Endometrium (tissue), 2 donors: ENCODE results near the gene LZTFL1.

Source experiments
- FAIRE-seq: peaks from 2 replicates; lab custom pipeline; 2012; peaks lifted over from hg19 to GRCh38; lab: Jason Lieb, UNC
- donor health status: control.
- donor health status: control.

Gene LZTFL1

DNA sequence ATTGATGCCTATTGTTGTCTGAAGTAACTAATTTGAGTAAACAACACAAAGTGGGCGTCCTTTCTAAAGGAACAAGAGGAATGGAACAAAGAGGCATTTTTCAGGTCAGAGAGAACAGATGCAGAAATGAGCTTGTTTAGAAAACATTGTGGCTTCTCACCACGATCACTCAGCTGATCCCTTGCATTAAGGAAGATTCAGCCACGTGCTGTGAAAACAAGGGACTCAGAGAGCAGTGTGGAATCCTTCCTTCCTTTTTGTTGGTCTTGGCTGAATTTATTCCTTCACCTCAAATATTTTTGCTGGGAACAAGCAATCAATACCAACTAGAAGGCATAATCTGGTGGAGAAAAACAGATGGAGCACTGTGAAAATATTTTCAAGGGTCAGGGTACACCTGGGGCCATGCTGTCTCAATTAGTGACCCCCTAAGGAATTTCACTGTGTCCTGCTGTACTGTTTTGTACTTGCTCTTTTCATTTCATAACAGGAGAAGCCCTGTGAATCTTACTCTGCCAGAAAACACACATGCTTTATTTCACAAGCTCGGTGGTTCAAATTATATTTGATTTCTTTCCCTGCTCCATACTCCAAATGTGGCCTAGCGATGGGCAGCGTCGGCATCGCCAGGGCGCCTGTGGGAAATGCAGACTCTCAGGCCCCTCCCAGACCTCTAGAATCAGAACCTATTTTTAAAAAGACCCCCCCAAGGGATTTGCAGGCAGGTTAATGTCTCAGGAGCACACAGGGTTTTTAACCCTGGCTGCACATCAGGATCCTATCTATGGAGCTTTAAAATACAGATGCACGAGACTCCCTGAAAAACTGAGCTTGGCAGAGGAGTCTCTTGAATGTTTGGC is 34.0 kb downstream of the LZTFL1 start:
- no peak for FAIRE-seq

DNA sequence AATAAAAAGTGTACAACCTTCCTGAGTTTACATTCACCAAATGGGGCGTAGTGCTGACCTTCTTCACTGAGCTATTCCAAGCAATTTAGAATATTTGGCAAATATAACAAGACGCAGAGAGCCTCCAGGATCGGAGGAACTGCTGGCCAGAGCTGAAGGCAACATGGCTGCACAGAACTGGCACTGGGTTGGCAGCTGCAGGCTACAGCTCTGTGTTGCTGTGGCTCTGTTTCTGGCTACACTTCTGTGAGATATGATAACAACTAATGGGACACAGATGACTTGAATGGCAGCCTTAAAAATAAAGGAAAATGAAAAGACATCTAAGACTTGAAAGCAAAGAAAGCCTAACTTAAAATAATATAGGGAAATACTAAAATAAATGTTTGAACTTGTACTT is 34.8 kb downstream of the LZTFL1 start:
- FAIRE-seq = no peak

DNA sequence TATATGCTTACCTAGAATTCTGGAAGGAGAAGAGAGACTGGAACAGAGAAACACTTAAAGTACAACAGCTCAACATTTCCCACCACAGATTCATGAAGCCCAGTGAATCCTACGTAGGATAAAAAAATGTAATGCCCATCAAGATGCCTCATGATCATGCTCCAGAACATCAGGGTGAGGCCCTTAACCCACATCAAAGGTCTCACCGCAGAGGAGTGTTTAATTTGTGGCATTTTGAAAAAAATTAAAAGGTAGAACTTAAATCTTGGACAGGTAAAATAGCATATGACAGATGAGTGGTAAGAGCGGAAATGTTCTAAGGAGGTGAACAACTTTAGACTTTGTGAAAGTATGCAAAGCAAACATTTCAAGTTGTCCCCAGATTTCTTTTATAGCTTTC is 35.8 kb downstream of the LZTFL1 start:
- FAIRE-seq = no peak

DNA sequence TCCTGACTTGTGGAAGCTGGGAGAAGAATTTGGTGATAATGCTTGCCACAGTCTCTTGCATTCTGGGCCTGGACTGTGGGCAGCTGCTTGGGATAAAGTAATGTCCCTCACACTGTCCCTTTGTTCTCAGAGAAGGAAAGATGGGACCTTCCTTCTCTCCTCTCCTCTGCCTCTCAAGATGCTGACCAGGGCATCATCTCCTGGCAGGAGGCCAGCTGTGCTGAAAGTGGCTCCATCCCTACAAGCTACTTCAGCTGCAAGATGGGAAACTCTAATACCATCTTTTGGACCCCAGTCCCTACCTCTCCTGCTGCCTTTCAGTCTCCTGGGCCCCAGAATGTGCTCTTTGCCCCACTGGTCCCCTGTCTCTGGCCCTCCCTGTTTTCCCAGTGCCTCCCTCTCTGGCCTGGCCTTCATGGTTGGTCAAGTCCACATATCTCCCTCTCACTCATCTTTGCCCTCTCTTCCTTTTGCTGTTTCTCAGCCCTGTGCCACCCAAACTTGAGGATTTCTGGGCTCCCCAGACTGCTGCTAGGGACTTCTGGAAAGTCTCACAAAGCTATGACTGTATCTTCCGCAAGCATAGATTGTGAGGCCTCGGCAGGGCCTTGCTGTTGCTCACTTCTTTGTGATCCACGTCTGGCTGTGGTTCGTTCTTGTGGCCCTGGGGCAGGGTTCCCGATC is 38.5 kb downstream of the LZTFL1 start:
- no peak for FAIRE-seq

DNA sequence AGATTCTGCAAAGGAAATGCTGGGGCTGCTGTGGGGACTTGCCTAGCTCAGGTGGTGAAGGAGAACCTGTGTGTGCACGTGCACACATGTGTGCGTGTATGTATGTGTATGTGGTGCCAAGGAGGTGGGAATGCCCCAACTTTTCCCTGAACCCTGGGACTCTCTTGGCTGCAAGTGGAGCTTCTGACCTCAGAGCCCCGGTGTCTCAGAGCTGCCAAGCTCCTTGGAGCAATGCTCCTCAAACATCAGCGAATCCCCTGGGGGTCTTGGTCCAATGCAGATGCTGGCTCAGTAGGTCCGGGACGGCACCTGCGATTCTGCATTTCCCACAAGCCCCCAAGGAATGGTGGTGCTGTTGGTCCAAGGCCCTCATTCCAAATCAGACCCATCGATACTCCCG is 39.8 kb downstream of the LZTFL1 start:
- FAIRE-seq = no peak

DNA sequence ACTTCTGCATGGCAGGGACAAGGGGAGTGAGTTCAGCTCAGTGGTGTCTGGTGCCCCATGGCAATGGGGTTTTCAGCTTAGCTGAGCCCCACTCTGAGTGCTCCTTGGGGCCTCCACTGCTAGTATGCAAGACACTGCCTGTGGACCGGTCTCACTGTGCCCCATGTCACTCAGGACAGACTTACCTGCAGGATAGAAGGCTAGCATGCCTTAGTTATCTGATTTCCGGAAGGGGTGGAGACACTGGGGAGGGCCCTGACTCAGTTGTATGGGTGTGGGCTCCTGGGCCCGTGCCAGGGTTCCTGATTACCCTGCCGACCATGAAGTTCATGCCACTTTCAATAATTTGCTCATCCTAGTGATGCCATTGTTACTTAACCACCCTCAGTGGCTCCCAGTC is 41.3 kb downstream of the LZTFL1 start:
- FAIRE-seq = no peak

DNA sequence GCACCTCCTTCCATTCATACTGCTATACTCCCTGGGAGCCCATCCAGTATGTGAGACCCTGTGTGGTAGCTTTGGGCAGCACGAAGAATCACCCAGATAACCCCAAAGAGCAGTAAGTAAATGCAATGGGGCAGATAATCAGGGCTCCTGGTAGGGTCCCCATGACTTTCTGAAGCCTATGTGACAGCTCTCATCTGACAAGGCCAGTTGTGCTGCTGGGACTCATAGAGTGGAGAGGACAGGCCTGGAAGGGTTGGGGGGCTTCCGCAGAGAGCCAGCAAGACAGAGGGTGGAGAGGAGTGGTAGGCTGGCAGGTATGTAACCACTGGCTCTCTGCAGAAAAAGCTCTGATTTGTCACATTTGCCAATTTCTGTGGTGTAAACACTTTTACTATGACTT is 42.3 kb downstream of the LZTFL1 start:
- FAIRE-seq = no peak

DNA sequence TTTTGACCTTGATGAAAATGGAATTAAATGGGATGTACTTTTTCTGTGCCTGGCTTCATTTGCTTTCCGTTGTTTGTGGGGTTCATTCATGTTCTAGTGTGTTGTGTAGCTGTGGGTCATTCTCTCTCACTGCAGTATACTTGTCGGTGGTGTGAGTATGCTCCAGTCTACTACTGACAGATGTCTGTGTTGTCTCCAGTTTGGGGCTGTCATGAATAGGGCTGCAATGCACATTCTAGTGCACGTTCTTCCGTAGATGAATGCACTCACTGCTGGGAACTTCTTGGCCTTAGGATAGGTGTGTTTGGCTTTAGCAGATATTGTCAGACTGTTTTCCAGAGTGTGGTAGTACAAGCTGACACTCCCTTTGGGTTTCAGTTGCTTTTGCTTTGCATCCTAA is 43.9 kb downstream of the LZTFL1 start:
- no peak for FAIRE-seq

DNA sequence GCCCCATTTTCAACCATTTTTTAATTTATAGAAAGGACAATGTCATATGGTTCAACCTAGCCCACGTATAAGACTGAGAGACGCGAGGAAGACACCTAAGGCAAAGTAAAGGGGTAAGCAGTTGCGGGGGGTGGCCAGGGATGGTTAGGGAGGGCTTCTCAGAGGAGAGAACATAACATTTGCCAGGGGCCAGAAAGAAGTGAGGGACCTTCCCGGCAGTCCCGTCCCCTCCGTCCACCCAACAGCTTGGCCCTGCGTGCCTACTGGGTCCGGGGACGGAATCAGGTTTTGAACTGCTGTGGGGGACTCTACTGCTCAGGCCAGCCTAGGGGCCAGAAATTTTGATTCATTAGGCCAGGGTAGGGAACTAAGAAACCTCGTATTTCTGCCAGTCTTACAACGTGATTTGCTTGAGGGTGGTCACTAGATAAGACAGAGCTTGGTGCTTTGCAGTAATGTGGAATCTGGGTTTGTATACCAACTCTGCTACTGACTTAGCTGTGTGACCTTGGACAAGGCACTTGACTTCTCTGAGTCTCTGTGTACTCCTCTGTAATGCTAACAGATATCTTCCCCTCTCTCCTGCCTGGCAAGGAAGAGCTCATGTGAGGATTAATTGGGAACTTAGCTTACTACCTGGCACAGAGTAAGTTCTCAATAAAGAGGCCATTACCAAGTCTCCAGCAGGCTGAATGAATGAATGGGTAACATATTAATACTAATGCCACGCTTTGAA is 44.8 kb downstream of the LZTFL1 start:
- no peak for FAIRE-seq

DNA sequence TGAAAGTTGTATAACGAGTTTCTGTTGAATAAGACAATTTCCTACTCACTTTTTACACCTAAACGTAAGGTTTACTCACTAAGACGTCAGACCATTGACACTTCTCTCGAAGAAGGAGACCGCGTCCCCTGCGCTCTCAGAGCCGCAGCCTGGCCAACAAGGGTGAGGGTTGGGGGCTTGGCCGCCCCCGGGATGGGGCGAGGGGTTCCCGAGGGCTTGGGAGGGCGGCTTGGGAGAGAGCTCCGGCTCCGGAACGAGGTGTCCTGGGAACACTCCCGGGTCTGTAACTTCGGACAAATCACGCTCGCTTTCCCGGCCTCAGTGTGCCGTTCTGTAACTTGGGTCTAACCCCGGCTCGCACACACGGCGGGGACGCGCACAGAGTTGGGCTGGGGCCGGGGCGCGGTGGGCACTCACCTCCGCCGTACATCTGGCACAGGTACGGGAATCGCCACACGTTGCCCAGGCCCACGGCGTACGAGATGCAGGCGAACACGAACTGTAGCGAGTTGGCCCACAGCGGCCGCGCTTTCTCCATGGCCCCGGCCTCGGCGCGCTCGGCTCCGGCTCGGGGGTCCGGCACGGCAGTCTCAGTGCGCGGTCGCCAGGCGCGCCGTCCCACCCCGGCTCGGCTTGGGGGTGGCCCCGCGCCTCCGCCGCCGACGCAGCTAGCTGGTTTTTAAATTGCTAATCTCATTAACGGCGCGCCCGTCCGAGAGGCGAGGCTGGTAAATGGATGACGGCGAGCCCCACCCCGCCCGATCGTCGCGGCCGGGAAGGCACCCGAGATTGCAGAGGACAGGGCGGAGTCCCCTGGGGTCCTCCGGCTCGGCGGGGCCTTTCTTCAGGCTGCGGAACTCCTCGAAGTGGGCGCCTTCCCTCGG is 45.8 kb downstream of the LZTFL1 start, which contains the start of gene SLC6A20:
TSS of gene SLC6A20 (minus strand) at position 655 of the 884 bp plus-strand sequence. CDS start at position 538, 117 bp downstream.
- FAIRE-seq = no peak

DNA sequence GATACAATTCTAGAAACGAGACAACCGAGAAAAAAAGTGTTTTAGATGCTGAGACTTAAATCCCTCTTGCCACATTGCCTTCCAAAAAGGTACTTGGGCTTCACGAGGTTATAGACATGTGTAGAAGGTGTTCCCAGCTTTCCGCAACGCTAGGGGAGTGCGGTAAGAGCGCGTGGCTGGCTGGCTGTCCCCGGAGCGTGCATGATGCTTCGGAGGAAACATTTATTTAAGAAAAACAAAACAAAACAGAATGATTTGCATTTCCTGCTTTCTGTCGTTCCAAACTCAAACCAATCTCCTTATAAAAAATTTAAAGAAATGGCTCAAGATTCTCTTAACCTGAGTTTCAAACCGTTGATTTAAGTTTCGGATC is 46.4 kb downstream of the LZTFL1 start:
- FAIRE-seq = no peak

DNA sequence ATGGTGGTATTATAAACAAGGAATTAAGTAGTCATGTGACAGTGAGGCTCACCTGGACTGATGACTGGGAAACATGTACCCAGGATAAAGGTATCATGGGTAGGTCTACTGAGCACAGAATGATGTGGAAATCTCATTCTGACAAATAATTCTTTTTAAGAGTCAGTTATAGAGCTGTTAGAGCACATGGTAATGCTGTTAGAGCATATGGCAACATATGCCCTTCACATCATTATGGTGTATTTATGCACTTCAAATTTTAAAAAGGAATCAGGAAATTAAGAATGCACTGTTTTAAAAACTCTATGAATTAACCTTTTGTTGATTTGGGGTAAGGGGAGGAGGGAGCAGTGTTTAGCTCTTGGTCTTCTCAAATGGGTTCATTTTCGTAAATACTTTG is 47.3 kb downstream of the LZTFL1 start:
- FAIRE-seq = no peak

DNA sequence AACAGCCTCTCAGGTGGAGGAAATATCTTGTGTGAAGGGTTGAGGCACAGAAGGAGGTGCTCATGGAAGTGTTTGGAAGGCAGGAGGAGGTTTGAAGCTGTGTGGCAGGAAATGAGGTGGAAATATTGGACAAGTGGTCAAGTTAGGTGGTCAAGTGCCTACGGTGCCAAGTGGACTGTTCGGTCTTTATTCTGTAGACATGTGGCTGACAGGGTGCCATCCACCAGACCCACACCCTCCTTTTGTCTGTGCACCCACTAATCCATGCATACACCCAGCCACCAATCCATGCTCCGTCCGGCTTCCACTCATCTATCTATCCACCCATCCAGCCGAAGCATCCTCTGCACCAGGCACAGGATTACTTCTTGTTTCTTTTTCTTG is 47.8 kb downstream of the LZTFL1 start:
- no peak for FAIRE-seq

DNA sequence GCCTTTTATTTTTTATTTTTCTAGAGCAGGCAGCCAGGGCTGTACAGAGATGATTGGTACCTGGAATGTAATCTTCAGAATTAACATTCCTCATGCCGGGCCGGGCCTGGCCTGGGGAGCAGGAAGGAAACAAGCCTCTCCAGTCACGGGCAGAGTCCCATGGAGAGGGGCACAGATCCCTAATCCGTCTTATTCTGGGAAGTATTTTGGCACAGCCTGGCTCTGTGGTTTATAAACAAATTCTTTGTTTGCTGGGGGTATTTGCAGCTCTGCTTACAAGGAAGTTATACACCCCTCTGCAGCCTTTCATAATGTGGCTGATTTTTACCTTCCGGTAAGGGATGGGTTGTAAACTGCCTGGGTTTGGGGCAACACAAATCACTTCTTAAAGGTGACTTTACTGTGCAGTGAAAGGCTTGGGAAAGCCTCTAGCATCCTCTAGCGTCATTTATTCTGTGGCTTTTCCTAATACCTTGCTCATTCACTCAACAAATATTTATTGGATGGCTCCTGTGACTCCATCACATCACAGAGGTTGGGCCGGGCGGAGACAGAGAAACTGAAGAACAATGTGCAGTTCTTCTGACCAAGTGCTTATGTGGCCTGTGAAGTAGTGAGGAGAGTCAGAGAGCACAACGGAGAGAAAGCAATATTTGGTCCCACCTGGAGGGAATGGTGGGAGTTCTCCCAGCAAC is 48.3 kb downstream of the LZTFL1 start:
- no peak for FAIRE-seq

DNA sequence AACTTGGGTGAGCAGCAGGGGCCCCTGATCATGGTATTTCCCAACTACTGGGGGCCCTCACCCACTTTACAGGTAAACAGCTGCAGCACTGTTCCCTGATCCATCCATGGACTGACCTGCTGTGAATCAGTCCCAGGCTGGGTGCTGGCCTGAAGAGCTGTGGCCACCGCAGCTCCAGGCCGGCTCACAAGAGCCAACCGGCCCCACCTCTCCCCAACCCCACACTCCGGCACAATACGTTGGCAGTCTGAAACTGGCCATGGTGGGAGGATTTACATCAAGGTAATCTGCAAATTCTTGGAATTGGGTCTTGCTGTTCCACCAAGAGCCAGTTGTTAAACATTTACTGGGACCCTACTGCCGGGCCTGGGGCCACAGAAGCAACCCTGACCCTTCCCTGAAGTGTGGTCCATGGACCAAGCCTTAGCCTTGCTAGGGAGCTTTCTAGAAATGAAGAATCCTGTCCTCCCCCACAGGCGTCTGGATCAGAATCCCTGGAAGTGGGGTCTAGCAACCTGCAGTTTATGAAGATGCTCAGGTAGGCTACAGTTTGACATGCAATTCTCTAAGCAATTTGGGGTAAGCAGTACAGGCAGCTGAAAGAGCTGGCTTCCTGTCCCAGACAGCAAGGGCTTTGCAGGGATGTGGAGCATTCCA is 49.3 kb downstream of the LZTFL1 start:
- no peak for FAIRE-seq

DNA sequence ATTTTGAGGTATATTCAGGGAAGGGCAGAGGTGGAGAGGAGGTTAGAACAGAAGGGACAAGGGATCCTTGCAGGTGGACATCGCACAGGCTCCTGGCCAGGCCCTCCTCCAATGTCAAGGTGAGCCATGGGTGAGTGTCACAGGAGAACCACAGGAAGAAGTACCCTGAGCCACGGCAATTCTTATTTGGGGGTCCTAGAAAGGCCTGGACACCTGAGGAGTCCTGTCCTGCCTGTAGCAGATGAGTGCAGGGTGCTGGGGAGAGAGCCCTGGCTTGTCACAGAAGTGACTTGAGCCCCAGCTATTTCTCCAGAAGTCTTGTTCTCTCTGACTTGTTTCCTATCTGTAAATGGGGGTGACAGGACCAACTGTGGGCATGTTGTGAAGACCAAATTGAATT is 49.9 kb downstream of the LZTFL1 start:
- FAIRE-seq = no peak

DNA sequence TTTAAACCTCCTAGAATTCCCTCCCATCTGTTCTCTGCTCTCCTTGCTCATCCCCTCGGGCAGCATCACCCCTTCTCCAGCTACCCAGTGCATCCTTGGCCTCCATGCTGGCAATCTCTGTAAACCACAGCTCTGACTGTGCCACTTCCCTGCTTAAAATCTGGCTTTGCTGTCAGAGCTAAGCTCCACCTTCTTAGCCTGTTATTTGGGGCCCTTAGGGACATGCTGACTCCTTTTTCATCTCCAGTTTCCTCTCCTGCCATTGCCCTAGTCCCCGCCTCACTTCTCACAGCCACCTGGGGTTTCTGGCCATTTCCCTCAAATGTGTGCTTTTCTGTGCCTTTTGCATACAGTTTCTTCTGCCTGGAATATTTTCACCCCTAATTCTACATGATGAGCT is 51.3 kb downstream of the LZTFL1 start:
- no peak for FAIRE-seq

DNA sequence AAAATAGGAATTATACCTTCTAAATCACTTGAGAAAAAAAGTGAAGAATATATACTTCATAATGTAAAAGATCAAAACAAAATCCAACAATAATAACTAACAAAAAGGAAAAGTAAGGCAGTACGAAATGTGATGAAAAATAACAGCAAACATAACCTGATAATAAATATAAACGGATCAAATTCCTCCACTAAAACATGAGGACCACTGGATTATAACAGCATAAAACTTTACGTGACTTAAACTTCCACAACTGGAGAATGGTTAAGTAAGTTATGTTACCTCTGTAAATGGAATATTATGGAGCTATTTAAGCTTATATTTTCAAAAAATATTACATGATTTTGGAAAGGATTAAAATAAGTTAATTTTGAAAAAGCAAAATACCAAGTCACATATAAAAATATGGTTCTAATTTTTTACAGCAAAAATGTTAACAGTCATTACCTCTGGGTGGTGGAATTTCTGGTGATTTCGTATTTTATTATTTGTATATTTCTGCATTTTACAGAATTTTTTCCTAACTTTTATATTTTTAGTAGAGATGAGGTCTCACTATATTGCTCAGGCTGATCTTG is 52.6 kb downstream of the LZTFL1 start:
- FAIRE-seq = no peak

DNA sequence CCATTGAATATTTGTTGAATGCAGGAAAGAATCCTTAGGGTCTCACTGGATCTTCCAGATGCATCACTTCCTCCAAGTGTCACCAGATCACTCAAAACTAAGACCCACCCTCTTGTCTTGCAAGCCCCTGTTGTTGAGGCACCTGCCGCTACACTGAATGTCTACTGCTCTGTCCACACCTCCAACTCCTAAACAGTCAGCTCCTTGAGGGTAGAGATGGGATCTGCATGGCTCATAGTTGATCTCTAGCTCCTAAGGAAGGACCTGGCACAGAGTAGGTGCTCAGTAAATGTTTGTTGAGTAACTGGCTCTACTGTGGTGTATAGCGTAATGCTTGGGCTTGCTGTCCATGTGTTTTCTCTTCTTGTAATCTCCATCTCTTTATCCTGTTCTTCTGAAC is 54.4 kb downstream of the LZTFL1 start:
- no peak for FAIRE-seq

DNA sequence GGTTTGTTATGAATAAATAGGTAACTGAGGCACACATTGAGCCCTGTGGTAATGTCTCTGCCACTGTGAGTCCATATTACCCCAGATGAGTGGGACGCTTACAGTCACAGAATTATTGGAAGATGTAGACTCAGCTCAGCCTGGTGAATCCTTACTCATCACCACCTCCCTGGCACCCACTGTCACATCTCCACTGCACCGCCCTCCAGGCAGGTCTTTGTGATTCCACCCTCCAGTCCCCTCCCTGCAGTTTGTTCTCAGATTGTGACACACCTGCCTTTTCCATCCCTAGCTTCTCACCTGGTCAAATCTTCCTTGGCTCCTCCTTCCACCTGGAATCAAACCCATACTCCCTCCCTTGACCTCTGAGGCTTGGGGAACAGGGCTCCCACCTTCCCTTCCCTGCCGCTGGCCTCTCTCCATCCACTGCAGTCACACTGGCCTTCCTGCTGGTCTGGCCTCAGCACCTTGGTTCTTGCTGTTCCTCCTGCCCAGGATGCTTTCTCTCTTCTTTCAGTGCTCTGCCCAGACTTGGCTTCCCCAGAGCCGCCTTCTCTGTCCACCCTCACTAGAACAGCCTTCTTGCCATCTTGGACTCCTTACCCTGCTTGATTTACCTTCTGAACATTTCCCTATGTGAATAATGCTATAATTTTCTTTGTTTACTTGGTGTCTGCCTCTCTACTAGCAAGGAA is 55.0 kb downstream of the LZTFL1 start:
- no peak for FAIRE-seq
